ACC112 (cell line): Measurements from ENCODE around the gene ABHD12B.

Experiments used
- H2AFZ ChIP-seq: fragments of 200-600 bp; sonication (generic); one replicate; pipeline ENCODE4 v1.6.0; 2017; ENCODE audit warnings: antibody characterized with exemption, low read length; ENCODE audit not compliant: unreplicated experiment
- H3K27ac ChIP-seq: fragments of 200-600 bp; sonication (generic); 2 replicates; pipeline ENCODE4 v1.5.1; 2014; ENCODE audit warnings: low read depth, mild to moderate bottlenecking, antibody characterized with exemption, low read length, moderate library complexity
- H3K27me3 ChIP-seq: fragments of 200-600 bp; sonication (generic); 2 replicates; pipeline ENCODE4 v1.6.1; 2014; ENCODE audit warnings: mild to moderate bottlenecking, antibody characterized with exemption, low read length, moderate library complexity, mixed read lengths; ENCODE audit not compliant: insufficient read depth
- H3K36me3 ChIP-seq: fragments of 200-600 bp; sonication (generic); 2 replicates; pipeline ENCODE4 v1.6.1; 2016; ENCODE audit warnings: mild to moderate bottlenecking, antibody characterized with exemption, low read length, moderate library complexity, mixed read lengths; ENCODE audit not compliant: insufficient read depth
- H3K4me1 ChIP-seq: fragments of 200-600 bp; sonication (generic); one replicate; pipeline ENCODE4 v1.6.1; 2016; ENCODE audit warnings: low read length, mixed read lengths; ENCODE audit not compliant: insufficient read depth, unreplicated experiment, control insufficient read depth
- H3K4me3 ChIP-seq: fragments of 200-600 bp; sonication (generic); 2 replicates; pipeline ENCODE4 v1.5.1; 2014; ENCODE audit warnings: mild to moderate bottlenecking, low read depth, low read length
- H3K79me2 ChIP-seq: fragments of 200-600 bp; sonication (generic); one replicate; pipeline ENCODE4 v1.6.0; 2016; ENCODE audit warnings: low read length; ENCODE audit not compliant: control insufficient read depth, unreplicated experiment, insufficient read depth

Gene ABHD12B

DNA sequence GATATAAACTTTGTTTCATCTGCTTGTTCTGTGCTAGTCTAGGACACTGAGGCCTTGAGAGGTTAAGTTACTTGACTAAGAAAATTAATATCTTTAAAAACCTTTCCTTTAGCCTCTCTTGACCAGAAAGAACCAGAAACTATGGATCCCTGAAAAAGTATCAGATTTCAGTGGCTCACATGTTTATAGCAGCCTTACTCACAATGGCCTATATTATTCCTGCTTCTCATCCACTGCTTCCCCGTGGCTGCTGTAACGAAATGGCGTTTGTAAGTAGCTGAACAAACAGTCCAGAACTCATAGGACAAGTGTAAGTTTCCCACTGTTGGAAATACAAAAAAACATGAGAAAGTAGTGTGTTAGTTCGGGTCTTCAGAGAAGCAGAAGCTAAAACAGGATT is 75.6 kb downstream of the ABHD12B start:
- H3K27me3 ChIP-seq = no peaks in the 10 kb centered on the region
- peaks cover 16% of the 10 kb centered on the region for H3K79me2 ChIP-seq
- no peak overlapping the region for H3K4me3 ChIP-seq
- H3K4me1 ChIP-seq = no peaks in the 10 kb centered on the region
- H2AFZ ChIP-seq = no peak overlapping the region
- no peaks in the 10 kb centered on the region; the same call in 1 of the 2 replicates for H3K36me3 ChIP-seq
- H3K27ac ChIP-seq = no peak overlapping the region

DNA sequence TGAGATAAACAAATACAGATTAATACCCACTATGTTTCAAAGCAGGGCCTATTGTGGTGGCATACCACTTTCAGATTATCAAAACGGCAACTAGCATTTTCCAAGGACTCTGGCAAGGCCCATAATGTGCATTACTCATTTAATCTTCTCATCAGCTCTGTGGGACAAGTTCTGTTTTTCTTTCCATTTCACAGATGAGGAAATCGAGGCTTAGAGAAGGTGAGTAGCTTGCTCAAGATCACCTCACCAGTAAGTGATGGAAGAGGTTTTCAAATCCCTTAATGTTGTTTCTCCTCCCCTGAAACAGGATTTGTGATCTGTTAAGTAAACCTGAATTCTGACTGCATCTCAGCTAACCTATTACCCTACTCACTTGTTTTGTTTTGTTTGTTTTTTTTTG is 76.4 kb downstream of the ABHD12B start:
- H3K27me3 ChIP-seq = no peaks in the 10 kb centered on the region
- no peak overlapping the region for H2AFZ ChIP-seq
- no peak overlapping the region for H3K27ac ChIP-seq
- no peaks in the 10 kb centered on the region; the same call in 1 of the 2 replicates for H3K36me3 ChIP-seq
- H3K79me2 ChIP-seq = peaks cover 9% of the 10 kb centered on the region
- H3K4me1 ChIP-seq = no peaks in the 10 kb centered on the region
- H3K4me3 ChIP-seq = no peak overlapping the region

DNA sequence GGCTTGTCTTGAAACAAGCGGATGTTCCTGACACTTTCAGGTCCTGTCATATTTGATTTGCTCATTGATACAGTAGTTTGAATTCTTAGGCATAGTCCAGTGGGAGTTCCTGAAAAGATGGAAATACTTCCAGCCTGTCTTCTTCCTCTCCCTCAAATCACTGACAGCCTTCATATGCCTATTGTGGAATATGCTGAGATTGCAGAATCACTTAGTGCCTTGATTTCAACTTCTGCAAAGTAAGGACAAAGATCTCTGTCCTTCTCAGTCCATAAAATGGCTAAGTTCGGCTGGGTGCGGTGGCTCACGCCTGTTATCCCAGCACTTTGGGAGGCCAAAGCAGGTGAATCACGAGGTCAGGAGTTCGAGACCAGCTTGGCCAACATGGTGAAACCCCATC is 79.2 kb downstream of the ABHD12B start:
- H3K27me3 ChIP-seq = no peaks in the 10 kb centered on the region
- H2AFZ ChIP-seq = no peak overlapping the region
- no peak overlapping the region for H3K4me3 ChIP-seq
- H3K4me1 ChIP-seq = peaks cover 8% of the 10 kb centered on the region
- no peak overlapping the region for H3K27ac ChIP-seq
- H3K36me3 ChIP-seq = no peaks in the 10 kb centered on the region; the same call in 1 of the 2 replicates
- H3K79me2 ChIP-seq = no peaks in the 10 kb centered on the region

DNA sequence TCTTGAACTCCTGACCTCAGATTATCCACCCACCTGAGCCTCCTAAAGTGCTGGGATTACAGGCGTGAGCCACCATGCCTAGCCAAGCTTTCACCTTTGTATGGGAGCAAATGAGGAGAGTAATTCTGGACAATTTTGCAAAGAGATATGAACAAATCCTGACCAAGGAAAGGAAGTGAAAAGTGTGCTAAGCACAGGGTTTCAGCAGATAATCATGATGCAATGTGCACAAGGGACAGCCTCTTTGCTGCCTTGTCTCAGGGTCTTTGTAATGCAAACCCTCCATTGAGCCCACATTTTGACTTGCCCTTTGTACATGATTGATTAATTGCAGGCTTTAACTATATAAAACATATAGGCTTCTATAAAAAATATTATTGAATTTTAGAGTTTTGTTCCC is 81.6 kb downstream of the ABHD12B start:
- Histone ChIP-seq H3K79me2 (no peaks in the 10 kb centered on the region), H3K27ac (no peak overlapping the region), H3K4me3 (no peak overlapping the region), H2AFZ (no peak overlapping the region), H3K36me3 (no peaks in the 10 kb centered on the region), H3K27me3 (no peaks in the 10 kb centered on the region), H3K4me1 (peaks cover 8% of the 10 kb centered on the region)
